T-helper 2 cell treated with Interferon-gamma antibody and Interleukin-4, amounts not matched to agents 5 μg/mL and 100 μg/mL, for 36 hours (primary cell): Measurements from ENCODE around the gene MAP1LC3B2.

Source experiments
- DNase-seq: peaks from one replicate; pipeline ENCODE4 v3.0.0; 2021; ENCODE audit warnings: low spot score
- H3K27ac Mint-ChIP-seq: one replicate; pipeline ENCODE4 v1.8.0; 2021; ENCODE audit warnings: mild to moderate bottlenecking, mixed read lengths
- H3K27me3 Mint-ChIP-seq: one replicate; pipeline ENCODE4 v1.8.0; 2021; ENCODE audit warnings: low read depth, mixed read lengths
- H3K36me3 Mint-ChIP-seq: one replicate; pipeline ENCODE4 v1.8.0; 2021; ENCODE audit warnings: low read depth, mixed read lengths
- H3K4me1 Mint-ChIP-seq: one replicate; pipeline ENCODE4 v1.8.0; 2021; ENCODE audit warnings: low read depth, mixed read lengths
- H3K4me3 Mint-ChIP-seq: one replicate; pipeline ENCODE4 v1.8.0; 2022; ENCODE audit warnings: mild to moderate bottlenecking, moderate library complexity, mixed read lengths
- H3K9me3 Mint-ChIP-seq: one replicate; pipeline ENCODE4 v1.8.0; 2021; ENCODE audit warnings: mixed read lengths

Gene MAP1LC3B2

GRCh38 chr12:116601933-116602810 lies 43.0 kb downstream of the MAP1LC3B2 start:
- Mint-ChIP-seq H3K27me3 (peaks cover 6% of the 10 kb centered on the region), H3K36me3 (no peaks in the 10 kb centered on the region), H3K27ac (peak overlapping the region; percentile 1), H3K9me3 (no peaks in the 10 kb centered on the region), H3K4me3 (no peak overlapping the region), H3K4me1 (peaks cover 27% of the 10 kb centered on the region)
- no peak for DNase-seq

DNA sequence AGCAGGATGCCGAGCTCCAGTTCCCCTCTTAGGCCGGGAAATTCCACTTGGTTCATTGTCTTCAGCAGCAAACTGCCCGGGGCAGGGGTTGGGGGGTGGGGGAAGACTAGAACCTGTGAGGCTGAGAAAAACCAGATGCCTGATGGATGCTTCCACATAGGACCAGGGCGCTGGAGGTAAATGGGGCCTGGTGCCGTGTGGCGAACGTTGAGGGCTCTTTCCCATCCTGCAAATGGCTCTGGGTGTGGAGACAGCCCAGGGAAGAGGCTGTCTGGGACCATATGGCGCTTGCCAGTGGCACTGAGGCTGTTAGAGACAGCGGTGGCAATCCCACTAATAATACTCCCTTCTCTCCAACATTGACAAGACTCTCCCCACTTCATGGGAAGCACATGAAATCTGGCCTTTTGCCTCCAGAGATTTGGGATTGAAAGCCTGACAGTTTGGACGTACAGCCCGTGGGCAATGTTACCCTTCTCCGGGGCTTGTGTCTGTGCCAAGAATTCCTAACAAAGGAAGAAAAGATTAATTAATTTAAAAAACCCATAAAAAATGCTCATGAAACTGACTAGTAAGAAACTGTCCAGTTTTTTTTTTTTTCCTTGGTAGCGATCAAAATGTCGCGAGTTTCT lies 44.5 kb downstream of the MAP1LC3B2 start:
- DNase-seq = no peak
- Mint-ChIP-seq H3K36me3 (no peaks in the 10 kb centered on the region), H3K27me3 (peaks cover 6% of the 10 kb centered on the region), H3K4me3 (no peak overlapping the region), H3K9me3 (no peaks in the 10 kb centered on the region), H3K4me1 (peaks cover 20% of the 10 kb centered on the region), H3K27ac (no peak overlapping the region)

GRCh38 chr12:116604178-116604895 lies 45.2 kb downstream of the MAP1LC3B2 start:
- Mint-ChIP-seq H3K36me3 (no peaks in the 10 kb centered on the region), H3K9me3 (no peaks in the 10 kb centered on the region), H3K27me3 (peaks cover 6% of the 10 kb centered on the region), H3K4me1 (peaks cover 16% of the 10 kb centered on the region), H3K27ac (no peak overlapping the region), H3K4me3 (no peak overlapping the region)
- DNase-seq = no peak

GRCh38 chr12:116604951-116605641 lies 45.9 kb downstream of the MAP1LC3B2 start:
- no peak for DNase-seq
- H3K27me3 Mint-ChIP-seq = peaks cover 6% of the 10 kb centered on the region
- H3K4me3 Mint-ChIP-seq = no peak overlapping the region
- H3K36me3 Mint-ChIP-seq = no peaks in the 10 kb centered on the region
- no peaks in the 10 kb centered on the region for H3K9me3 Mint-ChIP-seq
- H3K27ac Mint-ChIP-seq = no peak overlapping the region
- H3K4me1 Mint-ChIP-seq = peaks cover 12% of the 10 kb centered on the region

GRCh38 chr12:116606397-116606796 lies 47.2 kb downstream of the MAP1LC3B2 start:
- Mint-ChIP-seq H3K4me1 (peaks cover 10% of the 10 kb centered on the region), H3K36me3 (no peaks in the 10 kb centered on the region), H3K4me3 (no peak overlapping the region), H3K9me3 (no peaks in the 10 kb centered on the region), H3K27me3 (peaks cover 6% of the 10 kb centered on the region), H3K27ac (no peak overlapping the region)
- DNase-seq = no peak

DNA sequence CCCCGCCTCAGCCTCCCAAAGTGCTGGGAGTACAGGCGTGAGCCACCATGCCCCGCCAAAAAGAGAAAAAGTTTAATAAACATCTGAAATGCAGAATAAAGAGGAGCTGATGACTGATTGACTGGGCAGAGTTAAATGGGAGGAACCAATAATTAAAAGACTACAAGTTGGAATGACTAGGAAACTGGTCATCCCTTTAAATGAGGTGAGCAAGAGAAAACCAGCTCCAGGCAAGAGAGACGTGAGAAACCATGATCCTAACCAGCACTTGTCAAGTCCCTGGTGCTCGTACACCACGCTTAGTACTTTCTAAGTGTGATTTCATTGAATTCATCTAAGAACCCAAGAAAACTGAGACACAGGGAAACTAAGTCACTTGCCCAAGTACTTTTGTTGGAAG lies 47.9 kb downstream of the MAP1LC3B2 start:
- no peak for DNase-seq
- Mint-ChIP-seq H3K36me3 (no peaks in the 10 kb centered on the region), H3K27ac (no peak overlapping the region), H3K27me3 (peaks cover 6% of the 10 kb centered on the region), H3K9me3 (no peaks in the 10 kb centered on the region), H3K4me1 (peaks cover 4% of the 10 kb centered on the region), H3K4me3 (no peak overlapping the region)

DNA sequence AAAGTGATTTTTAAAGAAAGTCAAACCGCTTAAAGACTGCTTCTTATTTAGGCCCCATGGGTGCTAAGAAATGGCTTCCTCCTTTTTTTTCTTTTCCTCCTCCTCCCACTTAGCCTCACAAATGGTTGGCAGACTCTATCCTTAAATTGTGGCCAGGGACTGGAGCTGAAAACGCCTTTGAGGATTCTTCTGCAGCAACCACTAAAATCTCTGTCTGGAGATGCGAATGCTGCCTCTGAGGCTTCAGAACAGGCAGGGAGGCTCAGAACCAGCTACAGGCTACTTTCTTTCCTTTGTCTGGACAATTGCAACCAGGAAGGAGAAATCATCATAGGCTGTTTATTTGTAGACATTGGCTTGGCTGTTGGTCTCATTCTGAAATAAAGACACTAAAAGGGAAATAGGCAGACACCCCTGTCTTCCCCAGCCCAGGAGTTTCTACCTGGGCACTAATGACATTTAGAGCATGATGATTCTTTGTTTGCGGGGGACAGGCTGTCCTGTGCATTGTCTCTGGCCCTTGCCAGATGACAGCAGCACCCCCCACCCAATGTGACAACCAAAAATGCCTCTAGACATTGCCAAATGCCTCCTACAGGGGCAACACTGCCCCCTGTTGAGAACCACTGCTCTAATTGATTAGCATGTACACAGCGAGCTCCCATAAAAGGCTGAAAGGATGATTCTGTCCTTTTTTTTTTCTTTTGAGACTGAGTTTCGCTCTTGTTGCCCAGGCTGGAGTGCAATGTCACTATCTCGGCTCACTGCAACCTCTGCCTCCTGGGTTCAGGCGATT lies 50.3 kb downstream of the MAP1LC3B2 start:
- Mint-ChIP-seq H3K9me3 (no peaks in the 10 kb centered on the region), H3K4me1 (no peaks in the 10 kb centered on the region), H3K4me3 (no peak overlapping the region), H3K36me3 (no peaks in the 10 kb centered on the region), H3K27me3 (peaks cover 6% of the 10 kb centered on the region), H3K27ac (no peak overlapping the region)
- no peak for DNase-seq

- no peak overlapping the region for H3K4me3 Mint-ChIP-seq
- H3K27me3 Mint-ChIP-seq = peaks cover 8% of the 10 kb centered on the region
- no peak overlapping the region for H3K27ac Mint-ChIP-seq
- no peaks in the 10 kb centered on the region for H3K36me3 Mint-ChIP-seq
- DNase-seq = no peak
- H3K4me1 Mint-ChIP-seq = no peaks in the 10 kb centered on the region
- no peaks in the 10 kb centered on the region for H3K9me3 Mint-ChIP-seq
These were observed 51.9 kb downstream of the MAP1LC3B2 start for GRCh38 chr12:116610971-116611541.

GRCh38 chr12:116612436-116612835 lies 53.3 kb downstream of the MAP1LC3B2 start:
- no peak overlapping the region for H3K27ac Mint-ChIP-seq
- no peaks in the 10 kb centered on the region for H3K36me3 Mint-ChIP-seq
- DNase-seq = no peak
- H3K4me3 Mint-ChIP-seq = no peak overlapping the region
- H3K4me1 Mint-ChIP-seq = no peaks in the 10 kb centered on the region
- no peaks in the 10 kb centered on the region for H3K9me3 Mint-ChIP-seq
- peaks cover 3% of the 10 kb centered on the region for H3K27me3 Mint-ChIP-seq

DNA sequence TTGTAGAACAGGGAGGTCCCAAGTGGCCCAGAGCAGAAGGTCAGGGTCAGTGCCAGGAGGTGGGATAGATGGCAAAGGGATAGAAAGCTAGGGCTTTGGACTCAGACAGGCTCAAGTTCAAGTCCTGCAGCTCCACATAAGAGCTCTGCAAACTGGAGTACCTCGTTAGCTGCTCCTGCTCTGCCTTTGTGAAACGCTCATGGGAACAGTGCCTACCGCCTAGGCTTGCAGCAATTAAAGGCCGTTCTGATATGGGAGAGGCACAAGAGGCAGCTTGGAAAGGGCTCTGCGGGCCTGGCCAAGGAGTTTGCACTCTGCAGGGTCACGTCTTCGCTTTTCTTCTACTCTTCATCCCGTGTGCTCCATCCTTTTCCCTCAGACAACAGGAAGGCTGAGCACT lies 54.1 kb downstream of the MAP1LC3B2 start:
- H3K27ac Mint-ChIP-seq = no peak overlapping the region
- H3K9me3 Mint-ChIP-seq = no peaks in the 10 kb centered on the region
- H3K27me3 Mint-ChIP-seq = peaks cover 3% of the 10 kb centered on the region
- H3K4me3 Mint-ChIP-seq = no peak overlapping the region
- H3K36me3 Mint-ChIP-seq = no peaks in the 10 kb centered on the region
- H3K4me1 Mint-ChIP-seq = no peaks in the 10 kb centered on the region
- no peak for DNase-seq

GRCh38 chr12:116614194-116614915 lies 55.2 kb downstream of the MAP1LC3B2 start:
- H3K27ac Mint-ChIP-seq = no peak overlapping the region
- H3K27me3 Mint-ChIP-seq = peaks cover 4% of the 10 kb centered on the region
- no peaks in the 10 kb centered on the region for H3K9me3 Mint-ChIP-seq
- no peaks in the 10 kb centered on the region for H3K4me1 Mint-ChIP-seq
- no peak for DNase-seq
- H3K4me3 Mint-ChIP-seq = no peak overlapping the region
- no peaks in the 10 kb centered on the region for H3K36me3 Mint-ChIP-seq

DNA sequence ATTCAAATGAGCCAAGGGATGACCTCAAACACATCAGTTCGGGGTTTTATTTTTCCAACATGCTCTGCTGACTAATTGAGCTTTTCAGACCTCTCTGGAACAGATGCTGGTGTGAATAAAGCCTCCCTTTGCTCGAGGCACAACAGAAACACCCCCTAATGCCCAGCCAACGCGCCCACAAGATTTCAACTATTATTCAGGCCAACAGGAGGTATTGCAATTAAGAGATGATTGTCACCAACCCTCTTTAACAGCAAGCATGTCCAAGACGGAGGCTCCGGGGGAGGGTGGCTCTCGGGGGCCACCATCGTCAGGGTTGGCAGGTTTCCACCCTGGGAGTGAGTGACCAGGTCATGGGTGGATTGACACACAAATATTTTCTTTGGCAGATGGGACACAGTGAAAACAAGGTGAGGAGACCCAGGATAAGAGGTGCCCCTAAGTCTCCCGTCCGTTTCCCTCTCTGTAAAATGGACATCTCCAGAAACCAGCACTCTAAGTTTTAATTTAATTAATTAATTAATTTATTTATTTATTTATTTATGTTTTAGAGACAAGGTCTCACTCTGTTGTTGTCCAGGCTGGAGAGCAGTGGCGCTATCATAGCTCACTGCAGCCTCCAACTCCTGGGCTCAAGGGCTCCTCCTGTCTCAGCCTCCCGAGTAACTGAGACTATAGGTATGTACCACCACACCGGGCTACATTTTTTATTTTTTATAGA lies 56.1 kb downstream of the MAP1LC3B2 start:
- Mint-ChIP-seq H3K36me3 (no peaks in the 10 kb centered on the region), H3K27me3 (peaks cover 6% of the 10 kb centered on the region), H3K4me1 (no peaks in the 10 kb centered on the region), H3K27ac (no peak overlapping the region), H3K4me3 (no peak overlapping the region), H3K9me3 (no peaks in the 10 kb centered on the region)
- DNase-seq = no peak
